NCI-H1930 (cell line): ENCODE results near the gene GDI2.
"Not testable (repeated sequence)": the region's sequence is repeated elsewhere in the genome, so short reads cannot be mapped to it uniquely, and the experiment has no call there.

ENCODE experiments used
- DNase-seq, 2 experiments: peaks; one replicate each; lab custom pipeline; 2025; lab: John Stamatoyannopoulos, UW

Gene GDI2

GRCh38 chr10:5782174-5782573, 31.1 kb downstream of the GDI2 start:
- no peak for DNase-seq

GRCh38 chr10:5779730-5780129, 33.5 kb downstream of the GDI2 start:
- no peak for DNase-seq

GRCh38 chr10:5777758-5778157, 35.5 kb downstream of the GDI2 start:
- DNase-seq = not testable (repeated sequence)

GRCh38 chr10:5776881-5777197, 36.4 kb downstream of the GDI2 start:
- no peak for DNase-seq

- DNase-seq = no peak
Measured at GRCh38 chr10:5776136-5776880, 36.9 kb downstream of the GDI2 start.

DNA sequence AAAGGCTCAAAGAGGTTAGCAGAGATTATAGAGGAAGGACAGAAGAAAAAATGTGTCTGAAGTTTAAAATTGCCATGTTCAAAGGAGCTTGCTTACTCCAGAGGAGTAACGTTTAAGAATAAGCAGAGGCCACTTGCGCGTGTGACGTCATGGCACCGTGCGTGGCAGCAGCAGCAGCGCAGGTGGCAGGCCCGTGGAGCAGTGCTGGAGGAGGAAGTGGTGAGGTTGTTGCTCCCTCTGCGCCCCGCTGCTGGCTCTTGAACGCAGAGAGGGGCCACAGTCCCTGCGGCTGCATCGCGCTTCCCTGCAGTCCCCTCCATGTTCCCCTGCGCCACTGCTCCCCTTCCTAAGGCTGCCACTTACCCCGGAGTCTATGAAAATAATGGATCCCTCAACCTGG, 37.5 kb downstream of the GDI2 start:
- DNase-seq = no peak

DNA sequence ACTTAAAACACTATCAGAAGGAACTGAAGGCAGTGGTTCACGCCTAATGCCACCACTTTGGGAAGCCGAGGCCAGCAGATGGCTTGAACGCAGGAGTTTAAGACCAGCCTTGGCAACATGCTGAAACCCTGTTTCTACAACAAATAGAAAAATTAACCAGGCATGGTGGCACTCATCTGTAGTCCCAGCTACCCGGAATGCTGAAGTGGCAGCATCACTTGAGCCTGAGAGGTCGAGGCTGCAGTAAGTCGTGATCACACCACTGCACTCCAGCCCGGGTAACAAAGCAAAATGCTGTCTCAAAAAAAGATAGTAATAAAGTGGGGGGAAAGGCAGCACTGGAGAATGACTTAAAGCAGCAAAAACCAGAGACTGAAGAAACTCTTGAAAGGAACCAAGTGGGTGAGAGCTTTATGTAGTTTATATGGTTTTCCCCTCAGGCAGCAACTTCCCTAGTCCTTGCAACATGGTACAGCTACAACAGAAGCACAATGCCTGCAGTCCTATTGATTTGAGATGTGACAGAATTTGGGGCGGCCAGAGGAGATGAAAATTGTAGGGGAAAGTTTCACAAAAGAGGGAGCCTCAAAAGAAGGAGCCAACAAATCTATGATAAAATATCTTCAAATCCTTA, 38.1 kb downstream of the GDI2 start:
- no peak for DNase-seq

DNA sequence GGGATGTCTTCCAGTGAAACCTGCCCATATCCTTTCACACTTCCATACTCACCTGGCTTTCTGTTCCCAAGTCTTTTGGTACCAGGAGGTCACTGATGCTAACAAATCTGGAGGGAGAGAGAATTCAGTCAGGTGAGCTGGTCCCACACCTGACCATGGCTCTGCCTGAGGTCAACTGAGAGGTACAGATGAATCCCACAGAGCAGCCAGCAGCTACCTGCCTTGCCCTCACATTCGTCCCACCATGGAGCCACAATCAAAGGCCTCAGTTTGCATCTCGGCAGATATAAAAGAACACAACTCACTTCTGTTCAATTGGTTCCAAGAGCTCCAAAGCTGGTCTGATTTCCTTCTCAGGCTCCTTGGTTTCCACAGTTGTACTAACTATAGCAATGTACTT, 47.0 kb downstream of the GDI2 start:
- no peak for DNase-seq

GRCh38 chr10:5765617-5766016, 47.6 kb downstream of the GDI2 start:
- no peak for DNase-seq

DNA sequence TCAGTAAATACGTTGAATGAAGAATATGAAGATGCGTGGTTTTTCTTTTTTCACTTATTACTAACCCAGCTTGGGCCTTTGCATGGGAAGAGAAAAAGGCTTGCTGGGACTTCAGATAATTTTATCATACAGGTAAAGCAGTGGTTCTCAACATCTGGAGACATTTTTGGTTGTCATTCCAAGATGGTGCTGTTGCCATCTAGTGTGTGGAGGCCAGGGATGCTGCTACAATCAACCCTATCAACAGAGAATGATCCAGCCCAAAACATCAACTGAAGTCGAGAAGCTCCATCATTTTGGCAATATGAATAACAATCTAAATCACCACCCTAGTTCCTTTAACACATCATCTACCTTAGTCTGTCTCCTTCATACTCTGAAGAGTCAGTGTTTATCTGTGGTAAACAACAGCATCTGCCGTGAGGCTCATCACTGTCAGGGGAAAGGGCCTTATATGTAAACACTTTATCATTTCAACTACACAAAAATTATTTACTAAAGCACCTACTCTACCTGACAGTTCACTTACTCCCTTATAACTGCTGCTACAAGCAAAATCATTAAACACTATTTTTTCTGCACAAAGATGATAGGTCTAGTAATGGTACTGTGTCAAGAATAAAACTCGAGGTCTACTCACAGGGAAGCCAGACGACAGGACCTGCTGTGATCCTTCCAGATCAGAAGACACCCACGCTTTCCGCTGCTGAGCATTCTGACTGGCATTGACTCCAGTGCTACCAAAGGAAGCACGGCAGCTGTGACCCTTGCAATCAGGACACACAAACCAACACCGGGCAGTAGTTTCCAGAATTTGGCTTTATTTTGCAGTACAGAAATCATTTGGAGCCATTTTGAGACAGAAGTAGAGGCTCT, 48.6 kb downstream of the GDI2 start:
- no peak for DNase-seq

- no peak for DNase-seq
Measured at GRCh38 chr10:5762531-5762930, 50.7 kb downstream of the GDI2 start.

- no peak for DNase-seq
Measured at GRCh38 chr10:5761220-5761619, 52.0 kb downstream of the GDI2 start.

- no peak for DNase-seq
Measured at GRCh38 chr10:5760515-5760914, 52.7 kb downstream of the GDI2 start.

DNA sequence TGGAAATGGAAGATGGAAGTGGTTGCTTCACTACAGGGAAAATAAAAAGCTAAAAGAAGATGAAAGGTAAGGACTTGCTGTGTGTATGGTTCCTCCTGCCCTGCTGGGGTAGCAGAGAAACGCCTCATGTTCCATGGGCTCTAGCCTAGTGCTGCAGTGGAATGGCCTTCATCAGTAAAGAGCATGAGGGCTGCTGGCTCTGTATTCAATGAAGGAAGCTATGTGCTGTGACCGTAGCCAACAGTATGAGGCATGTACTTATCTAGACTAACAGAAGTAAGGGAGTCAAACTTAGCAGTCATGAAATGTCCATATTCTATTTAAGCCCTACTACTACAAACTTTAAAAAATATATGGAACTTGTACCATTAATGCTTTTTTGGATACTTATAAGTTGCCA, 54.3 kb downstream of the GDI2 start:
- no peak for DNase-seq

GRCh38 chr10:5757766-5758517, 55.3 kb downstream of the GDI2 start:
- DNase-seq = no peak

DNA sequence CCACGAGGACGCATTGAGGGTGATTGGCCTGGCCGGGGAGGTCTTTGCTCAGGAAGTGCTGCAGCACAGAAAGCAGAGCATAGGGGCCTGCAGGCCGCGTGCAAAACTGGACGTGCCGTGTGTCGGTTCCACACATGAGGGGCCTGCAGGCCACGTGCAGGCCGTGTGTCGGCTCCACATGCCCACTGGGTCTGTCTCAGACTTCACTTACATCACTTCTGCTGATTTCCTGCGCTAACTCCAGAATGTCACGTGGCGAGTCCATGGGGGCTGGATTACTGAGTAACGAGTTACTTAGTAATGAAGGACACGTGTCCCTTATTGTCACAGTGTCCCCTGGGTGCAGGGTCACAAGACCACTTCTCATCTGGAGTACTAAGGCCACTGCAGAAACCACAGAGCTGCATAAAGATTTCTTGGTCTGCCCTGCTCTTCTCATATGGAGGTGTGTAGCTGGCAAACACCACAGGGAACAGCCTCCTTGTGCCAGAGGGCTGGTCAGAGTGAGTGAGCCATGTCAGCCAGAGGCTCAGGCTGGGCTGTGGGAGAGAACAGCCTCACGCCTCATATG, 60.8 kb downstream of the GDI2 start:
- DNase-seq = no peak

DNA sequence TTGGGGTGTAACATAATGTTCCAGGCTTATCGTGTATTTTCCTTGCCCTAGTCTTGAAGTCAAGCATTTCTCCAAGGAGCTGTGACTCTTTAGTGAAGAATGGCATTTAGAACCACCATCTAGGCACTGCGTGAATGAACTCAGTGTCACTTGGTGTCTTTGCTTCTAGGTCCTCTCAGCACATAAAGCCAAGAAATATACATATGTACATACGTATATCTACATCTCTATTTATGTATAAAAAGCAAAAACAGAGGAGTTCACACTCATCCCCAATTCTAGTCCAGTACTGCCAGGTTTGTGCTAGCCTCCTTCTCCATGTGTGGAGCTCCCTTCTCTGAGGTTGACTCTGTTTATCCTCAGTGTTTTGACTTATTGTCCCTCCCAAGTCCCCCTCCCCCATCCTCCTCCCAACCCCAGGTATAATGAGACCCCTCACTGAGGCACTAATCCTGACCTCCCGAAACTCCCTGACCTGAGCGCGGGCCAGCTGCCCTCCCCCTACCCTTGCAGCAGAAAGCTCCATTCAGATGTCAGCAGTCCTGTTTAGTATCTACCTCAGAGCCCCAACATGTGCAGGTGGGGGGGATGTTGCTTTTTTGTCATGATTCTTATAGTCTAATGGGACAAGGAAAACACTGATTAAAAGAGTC, 61.5 kb downstream of the GDI2 start:
- DNase-seq = no peak

GRCh38 chr10:5748394-5748803, 64.8 kb downstream of the GDI2 start:
- DNase-seq = no peak

GRCh38 chr10:5746197-5746596, 67.0 kb downstream of the GDI2 start:
- no peak for DNase-seq

DNA sequence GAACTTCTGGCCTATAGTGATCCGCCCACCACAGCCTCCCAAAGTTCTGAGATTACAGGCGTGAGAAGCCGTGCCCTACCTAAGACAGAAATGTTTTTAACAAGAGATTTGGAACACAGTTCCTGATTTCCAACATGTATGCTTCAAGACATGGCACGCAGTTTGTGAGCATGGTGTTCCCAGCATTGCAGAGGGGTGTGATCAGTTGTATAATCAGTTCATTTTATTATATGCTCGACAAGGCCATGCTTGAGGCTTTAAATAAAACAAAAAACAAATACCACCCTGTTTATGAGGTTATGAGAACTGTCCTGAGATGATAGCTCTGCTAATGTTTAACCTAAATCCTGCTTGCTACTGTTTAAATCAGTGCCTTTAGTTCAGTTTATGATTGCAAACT, 68.4 kb downstream of the GDI2 start:
- no peak for DNase-seq

DNA sequence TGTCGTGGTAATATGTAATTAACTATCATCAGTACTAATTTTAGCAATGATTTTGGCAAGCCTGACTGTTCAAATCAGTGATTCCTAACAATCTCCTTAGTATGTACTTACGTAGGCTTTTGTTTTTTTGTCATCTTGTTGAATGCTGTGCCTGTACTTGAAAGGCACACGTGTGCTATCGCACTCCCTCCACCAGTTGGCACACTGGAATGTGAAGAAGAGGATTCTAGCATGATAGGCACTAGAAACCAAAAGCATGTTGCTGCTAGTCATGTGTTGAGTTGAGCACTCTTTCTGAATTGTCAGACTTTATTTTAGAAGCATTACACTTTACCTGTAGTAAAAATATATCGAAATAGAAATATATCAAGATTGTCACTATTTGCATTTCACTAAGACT, 69.5 kb downstream of the GDI2 start:
- no peak for DNase-seq
